Measurements from ENCODE around the gene AGRP.
A peak's percentile ranks its signal among the peaks of the same experiment; 100 is the strongest.
"Not testable (repeated sequence)": the region's sequence is repeated elsewhere in the genome, so short reads cannot be mapped to it uniquely, and the experiment has no call there.

Gene AGRP, protein sequence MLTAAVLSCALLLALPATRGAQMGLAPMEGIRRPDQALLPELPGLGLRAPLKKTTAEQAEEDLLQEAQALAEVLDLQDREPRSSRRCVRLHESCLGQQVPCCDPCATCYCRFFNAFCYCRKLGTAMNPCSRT

DNA sequence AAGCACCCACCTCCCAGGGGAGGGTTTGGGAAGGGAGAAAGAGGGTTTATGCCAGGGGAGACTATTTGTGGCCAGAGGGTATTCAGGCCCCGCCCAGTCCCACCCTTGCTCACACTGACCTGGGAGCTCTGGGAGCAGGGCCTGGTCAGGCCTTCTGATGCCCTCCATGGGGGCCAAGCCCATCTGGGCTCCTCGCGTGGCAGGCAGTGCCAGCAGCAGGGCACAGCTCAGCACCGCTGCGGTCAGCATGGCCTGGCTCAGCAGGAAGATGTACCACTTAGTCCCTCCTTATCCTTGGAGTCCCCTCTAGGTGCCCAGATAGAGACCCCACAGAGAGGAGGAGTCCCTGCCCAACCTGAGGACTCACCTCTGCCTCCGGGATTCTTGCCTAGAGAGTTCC, at the start of gene AGRP:
TSS of gene AGRP (minus strand) at position 398 of the 400 bp plus-strand sequence. CDS start at position 249, 149 bp downstream.
- DNase-seq: no peak

DNA sequence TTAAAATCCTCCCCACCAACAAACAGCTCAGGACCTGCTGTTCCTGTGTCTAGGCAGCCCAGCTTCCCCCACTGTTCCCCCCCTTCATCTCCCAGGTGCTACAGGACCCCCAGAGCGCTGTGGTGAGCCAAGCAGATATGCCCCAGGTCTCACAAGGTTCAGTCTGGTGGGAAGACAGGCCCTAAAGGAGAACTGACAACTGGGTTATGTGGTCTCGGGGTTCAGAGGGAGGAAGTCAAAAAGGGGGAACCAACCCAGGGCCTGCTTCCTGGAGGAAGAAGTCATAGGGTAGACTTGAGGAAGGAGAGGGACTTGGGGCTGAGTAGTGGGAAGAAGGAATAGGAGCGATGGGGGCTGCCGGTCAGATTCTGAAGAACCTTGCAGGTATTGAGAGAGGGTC, 47.9 kb upstream of the AGRP start:
- DNase-seq: no peak

DNA sequence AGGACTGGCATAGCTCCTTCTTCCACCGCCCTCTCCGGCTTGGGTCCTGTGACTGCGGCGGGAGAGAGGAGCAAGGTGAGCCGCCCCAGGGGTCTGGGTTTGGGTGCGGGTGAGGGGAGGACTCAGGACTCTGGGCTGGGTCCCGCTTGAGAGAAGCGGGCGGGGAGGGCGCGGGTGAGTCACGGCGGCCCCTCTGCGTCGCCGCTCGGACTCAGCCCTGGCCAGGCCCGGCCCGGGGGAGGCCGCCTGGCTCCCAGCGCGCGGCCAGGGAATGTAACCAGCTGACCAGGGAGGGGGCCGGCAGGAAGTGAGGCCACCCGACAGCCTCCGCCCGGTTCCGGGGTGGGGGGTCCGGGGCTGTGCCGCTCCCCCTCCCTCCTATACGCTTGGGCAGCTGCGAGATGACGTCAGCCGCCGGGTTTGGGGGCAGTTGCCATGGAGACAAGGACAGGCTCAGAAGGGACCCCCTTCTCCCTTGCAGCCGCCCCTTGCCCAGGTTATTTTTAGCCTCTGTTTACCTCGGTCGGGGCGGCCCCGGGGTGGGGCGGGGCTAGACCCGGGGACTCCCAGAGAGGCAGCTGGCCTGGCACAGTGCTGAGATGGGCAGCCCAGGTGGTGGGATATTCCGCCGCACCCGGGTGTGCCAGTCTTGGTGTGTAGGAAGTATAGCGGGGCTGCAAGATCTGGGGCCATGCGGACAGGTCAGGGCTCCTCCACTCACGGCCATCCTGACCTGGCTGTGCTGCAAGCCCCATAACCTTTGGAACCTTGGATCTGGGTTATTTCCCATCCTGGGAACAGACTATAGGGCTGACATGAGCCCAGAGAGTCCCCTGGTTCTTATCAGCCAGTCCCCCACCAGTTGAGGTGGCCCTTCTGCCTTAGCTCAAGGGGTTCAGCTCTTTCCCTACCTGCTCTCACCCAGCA, 46.9 kb upstream of the AGRP start:
- no peak for DNase-seq

DNA sequence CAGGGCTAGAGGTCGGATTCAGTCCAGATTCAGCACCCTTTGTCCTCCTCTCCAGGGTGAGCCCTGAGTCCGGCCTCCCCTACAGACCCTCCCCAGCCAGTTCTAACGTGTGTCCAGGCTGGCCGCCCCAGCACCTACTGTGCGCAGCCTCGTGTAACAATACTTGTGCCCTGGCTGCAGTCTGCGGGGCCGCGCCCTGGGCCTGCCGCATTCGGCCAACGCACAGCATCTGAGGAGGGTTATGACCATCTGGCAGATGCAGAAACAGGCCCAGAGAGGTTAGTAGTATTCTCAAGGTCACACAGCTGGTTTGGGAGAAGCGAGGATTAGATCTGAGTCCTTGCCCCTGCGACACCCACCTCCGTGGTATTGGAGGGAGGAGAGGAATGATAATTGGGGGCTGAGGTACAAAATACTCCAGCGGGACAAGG, 46.2 kb upstream of the AGRP start:
- no peak for DNase-seq

DNA sequence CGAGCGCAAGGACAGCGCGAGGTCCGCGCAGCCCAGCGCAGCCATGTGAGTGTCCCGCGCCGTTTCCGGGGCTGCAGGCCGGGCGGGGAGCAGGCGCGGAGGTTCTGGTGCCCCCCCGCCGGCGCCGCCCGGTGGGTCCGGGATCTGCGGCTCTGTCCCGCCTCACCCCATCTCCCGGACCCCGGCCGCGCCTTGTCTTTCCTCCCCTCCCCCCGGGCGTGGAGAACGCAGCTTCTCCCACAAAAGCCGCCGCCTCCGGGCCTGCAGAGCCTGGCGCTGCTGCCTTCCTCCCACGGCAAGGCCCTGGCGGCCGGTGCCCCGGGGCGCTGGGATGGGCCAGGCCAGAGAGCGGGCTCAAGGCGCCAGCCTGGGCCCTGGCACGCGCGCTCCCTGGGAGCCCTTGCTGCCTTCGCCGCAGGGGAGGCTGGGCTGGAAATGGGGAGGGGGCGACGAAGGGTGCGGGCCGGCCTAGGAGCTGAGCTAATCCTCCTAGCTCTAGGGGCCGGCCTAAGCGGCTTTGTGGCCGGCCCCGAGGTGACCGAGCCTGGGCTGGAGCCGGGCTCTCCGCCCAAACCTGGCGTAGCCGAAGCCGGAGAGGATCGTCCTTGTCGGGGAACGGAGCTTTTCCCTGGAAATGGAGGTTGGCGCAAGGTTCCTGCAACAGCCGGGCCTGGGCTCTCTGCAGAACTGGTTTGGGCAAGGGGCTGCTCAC, 45.7 kb upstream of the AGRP start:
- DNase-seq: peak; percentile 16

DNA sequence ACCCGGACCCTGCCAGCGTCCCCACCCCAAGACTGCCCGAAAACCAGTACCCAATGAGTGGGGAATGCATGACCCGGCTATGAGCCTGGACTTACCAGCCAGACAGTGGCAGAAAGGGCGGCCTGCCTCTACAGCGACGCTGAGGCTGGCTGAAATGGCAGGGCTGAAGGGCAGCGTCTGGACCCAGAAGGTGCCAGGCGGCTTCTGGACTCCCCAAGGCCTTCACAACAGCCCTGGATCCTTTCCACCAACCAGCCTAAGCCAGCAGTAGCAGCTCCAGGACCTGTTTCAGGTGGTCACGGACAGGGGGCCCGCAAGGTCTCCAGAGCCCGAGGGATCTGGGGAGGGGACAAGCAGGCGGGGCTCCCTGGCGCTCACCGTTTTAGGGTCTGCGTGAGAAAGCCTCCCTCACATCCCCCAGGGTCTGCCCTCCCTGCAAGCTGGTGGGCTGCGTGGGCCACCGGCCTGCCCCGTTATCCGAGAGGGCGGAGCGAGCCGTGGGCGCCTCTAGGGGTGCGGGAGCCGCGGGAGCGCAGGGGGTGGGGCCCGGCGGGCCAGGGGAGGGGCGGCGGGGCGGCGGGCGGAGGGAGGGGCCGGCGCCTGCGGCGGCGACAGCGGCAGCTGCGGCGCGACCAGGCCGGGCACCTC, 45.0 kb upstream of the AGRP start, which contains the start of gene RIPOR1:
TSS of gene RIPOR1 (plus strand) at position 608 of the 648 bp plus-strand sequence. CDS start 9,618 bp downstream, outside the sequence.
- no peak for DNase-seq

DNA sequence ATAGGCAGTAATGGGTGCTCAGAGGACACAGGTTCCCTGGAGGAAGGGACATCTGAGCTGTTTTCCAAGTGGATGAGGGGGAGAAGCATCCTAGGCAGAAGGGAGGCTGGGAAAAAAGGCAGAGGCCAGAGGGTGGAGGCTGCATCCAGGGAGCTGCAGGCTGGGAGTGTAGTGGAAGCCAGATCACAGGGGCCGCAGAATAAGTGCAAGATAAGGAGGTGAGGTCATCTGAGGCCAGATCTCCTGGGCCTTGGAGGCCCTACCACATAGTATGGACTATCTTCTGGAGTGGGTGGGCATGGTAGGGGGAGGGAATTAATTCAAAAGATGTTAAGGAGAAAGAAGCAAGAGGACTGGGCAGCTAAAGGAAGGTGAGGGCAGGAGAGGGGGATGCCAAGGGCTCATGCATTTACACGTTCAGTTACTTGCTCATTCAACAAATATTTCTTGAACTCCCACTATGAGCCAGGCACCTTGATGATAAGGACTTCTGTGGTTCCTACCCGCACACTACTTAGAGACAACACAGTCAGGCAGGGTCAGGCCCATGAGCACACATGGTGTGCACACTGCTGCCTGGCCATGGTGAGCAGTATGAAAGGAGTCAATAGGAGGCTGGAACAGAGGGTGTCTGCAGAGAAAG, 42.9 kb upstream of the AGRP start:
- DNase-seq: no peak

DNA sequence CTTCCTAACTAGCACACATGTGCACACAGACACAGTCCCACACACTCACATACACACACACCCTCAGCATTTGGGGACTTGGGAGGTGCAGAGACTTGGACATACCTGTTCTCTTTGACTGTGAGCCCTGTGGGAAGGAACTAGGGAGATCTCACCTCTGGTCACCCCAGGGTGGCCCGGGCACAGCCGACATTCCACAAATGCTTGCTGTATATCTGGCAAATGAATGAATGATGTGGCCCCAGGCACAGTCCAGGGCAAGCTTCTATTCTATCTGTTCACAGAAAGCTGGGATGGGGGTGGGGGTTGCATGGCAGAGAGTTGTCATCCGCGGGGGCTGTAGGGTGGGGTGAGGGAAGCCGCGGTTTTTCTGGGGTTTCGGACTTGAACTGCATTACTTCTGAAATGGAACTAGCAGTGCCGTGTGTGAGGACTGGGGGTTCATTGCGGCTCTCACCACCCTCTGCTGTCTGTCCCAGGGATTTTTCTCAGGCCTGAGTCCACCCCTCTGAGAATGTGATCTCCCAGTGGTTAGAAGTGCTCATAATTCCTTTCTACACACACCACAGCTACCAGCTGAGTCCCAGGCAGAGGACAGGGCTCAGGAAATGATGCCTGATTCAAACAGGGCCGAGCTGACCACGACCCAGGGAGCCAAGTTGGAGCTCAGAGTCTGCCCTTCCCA, 42.0 kb upstream of the AGRP start:
- DNase-seq: no peak

DNA sequence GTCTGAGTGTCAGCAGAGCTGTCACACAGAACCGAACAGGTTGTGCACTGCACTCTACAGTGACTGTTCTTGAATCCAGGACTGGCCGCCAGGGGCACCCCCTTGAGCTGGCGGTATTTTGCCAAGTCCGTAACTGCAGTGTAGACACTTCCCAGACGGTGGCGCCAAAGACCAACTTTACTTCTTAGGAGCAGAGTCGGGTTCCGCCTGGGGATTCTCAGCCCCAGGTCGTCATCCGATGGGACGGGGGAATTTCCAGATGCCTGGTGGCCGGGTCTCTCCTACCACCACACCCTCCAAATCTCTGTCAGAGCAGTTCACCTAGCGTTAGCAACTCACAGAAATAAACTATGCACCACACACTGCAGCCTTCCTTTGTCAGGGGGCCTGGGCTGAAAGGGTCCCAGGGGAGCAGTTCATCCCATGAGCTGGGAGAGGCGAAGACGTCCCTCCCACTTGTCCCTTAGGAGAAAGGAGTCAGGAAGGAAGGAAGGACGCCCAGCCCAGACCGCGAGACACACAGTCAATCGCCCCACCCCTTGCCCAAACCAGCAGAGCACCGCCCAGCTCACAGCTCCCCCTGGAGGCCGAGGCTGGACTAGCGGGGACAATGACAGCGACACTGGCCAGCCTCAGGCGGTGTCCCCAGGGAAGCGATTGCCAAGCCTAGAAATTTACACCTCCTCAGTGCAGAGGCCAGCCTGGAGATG, 37.9 kb upstream of the AGRP start:
- DNase-seq: peak; percentile 94

DNA sequence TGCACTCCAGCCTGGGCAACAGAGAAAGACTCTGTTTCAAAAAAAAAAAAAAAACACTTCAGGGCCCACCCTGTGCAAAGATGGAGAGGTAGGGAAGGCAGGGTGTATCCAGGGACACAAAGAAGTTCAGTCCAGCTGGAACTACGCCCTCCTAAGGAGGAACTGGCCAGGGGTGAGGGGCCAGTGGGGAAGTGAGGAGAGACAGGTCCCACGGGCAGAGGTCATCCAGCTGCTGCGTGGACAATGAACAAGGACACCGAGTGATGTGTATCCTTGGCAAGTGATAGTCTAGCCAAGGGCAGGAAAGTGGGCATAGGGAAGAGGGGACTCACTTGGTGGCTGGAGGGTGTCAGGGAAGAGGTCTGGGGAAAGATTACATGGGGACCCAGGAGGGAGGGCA, 35.9 kb upstream of the AGRP start:
- DNase-seq: no peak

DNA sequence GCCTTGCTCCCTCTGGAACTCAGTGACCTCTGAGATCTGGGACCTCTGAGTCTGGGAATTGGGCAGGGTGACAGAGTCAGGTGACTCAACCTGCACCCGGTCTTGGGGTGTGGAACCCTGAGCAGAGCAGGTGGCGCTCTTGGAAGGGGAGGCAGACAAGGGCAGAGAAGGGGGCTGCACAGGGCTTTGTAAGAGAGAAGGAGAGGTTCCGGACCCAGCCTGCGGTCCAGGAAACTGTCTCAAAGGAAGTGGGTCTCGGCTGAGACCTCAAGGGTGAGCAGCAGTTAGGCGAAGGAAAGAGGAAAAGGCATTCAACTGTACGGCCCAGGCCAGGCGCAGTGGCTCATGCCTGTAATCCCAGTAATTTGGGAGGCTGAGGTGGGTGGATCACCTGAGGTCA, 35.3 kb upstream of the AGRP start:
- no peak for DNase-seq

DNA sequence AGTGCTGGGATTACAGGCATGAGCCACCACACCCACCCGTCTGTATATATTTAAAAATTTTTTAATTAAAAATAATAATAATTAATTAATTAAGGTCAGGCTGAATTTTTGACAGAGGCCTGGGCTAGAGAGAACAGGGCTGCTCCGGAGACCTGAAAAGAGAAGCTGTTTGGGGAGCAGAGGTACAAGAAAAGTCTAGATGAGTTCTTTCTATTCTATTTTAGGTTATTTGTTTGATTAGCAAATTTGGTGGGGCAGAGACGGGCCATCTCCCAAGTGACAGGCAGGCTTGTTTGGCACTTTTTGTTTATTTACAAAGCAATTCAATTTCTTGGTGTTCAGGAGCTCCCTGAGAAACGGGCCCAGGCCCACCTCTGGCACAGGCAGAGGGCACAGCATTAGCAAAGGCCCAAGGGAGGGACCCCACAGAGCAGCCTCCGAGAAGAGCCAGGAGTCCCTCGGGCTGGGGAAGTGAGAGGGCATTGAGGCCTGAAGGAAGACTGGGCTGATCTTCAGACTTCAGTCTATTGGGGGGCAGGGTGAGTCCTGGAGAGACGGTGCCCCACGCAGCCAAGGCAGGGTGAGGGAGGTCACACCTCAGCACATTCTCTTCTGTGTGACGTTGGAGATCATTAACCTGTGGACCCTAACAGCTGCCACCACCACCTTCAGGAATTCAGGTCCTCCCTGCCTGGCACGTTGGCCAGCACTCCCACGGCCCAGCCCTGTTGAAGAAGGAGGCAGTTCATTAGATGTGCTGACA, 34.5 kb upstream of the AGRP start:
- DNase-seq: no peak

DNA sequence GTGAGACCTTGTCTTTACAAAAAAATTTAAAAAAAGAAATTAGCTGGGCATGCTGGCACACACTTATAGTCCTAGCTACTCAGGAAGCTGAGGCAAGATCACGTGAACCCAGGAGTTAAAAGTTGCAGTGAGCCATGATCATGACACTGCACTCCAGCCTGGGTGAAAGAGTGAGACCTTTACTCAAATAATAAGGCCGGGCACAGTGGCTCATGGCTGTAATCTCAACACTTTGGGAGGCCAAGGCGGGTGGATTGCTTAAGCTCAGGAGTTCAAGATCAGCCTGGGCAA, 33.8 kb upstream of the AGRP start:
- DNase-seq: no peak

DNA sequence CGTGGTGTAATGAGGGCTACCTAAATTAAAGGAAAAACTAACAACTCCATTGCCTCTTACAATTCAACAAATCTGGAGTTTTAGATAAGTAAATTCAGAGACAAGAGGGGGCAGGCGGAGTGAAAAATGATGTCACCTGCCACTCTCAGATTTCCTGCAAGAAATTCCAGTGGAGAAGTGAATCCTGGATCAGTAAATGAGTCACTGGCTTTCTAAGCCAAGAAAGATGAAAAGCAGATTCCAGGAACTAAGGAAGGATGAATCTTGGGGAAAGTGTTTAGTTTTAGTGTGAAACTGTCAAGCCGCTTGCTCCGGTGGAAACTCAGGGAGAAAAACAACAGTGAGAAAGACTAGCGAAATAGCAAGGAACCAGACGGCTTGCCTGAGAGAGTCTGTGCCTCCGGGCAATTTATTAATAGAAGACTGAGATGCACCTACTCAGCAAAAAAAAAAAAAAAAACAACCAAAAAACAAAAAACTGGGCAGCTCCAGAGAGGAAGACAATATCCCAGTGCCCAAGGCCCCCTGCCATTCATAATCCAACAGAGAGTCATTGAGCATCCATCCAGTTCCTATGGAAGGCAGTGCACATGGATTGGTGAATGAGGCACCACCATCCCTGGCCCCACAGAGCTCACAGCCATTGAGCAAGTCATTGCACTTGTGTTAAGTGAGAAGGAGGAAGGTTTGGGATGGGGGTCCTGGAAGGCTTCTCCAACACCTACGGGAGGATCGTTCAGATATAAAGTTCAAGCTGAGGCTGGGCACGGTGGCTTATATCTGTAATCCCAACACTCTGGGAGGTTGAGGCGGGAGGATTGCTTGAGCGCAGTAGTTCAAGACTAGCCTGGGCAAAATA, 33.2 kb upstream of the AGRP start:
- DNase-seq: no peak

DNA sequence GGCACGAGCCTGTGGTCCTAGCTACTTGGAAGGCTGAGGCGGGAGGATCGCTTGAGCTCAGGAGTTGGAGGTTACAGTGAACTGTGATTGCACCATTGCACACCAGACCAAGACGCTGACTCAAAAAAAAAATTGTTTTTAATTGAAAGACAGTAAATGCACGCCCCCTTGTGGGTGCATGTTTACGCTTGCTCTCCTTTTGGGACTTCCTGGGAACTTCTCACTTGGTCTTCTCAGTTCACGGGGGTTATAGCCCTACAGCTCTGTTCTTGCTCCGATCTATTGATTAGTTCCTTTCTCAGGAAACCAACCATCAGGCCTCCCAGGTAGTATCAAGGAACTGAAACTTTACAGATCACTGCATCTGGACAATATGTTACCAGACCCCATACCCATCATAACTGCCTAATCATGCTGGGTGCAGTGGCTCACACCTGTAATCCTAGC, 31.1 kb upstream of the AGRP start:
- peak; percentile 79 for DNase-seq

DNA sequence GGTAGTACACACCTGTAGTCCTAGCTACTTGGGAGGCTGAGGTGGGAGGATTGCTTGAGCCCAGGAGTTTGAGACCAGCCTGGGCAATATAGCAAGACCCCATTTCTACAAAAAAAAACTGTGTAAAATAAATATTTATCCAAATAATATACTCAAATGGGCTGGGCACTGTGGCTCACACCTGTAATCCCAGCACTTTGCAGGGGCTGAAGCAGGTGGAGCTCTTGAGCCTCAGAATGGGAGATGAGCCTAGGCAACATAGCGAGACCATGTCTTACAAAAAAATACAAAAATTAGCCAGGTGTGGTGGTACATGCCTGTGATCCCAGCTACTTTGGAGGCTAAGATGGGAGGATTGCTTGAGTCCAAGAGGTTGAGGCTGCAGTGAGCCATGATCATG, 30.5 kb upstream of the AGRP start:
- DNase-seq: not testable (repeated sequence)

DNA sequence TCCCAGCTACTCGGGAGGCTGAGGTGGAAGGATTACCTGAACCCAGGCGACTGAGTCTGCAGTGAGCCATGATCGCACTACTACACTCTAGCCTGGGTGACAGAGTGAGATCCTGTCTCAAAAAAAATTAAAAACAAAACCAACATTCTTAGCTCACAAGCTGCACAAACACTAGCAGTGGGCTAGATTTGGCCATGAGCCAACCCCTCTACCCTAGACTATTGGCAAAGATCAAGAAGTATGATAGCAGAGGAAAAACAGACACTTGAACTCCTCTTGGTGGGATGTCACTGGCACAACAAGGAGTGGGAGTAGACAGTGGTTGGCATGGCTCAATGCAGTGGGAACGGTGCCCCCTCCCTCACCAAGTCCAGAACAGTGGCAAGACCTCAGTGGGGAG, 25.7 kb upstream of the AGRP start:
- DNase-seq: no peak

DNA sequence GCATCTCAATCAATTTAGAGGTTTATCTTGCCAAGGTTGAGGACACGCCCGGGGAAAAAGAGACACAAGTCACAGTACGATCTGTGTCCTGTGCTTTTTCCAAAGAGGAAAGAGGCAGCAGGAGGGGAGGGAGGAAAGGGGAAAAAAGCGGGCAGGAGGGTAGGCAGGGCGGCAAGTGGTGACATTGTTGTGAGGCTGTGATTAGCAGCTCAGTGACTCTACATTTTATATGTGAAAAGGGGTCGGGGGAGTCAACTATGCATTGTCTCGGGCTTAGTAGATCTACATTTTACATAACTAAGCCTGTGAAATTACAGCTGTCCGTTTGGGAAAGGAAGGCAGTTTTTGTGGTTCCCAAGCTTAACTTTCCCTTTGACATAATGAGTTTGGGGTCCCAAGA, 23.1 kb upstream of the AGRP start:
- no peak for DNase-seq

Data from NCI-H1092 (cell line).